Lung (tissue), 12 donors: ENCODE results near the gene SHANK2. TPM values are rescaled to one million over a fixed set of nuclear protein-coding genes. Genes with fewer than 3 reads are reported as not detected.
"Not testable (repeated sequence)": the region's sequence is repeated elsewhere in the genome, so short reads cannot be mapped to it uniquely, and the experiment has no call there.

ENCODE experiments used
- ATAC-seq: fragments of 200-7000 bp; cut with Tn5 transposase; one replicate; pipeline ENCODE4 v1.9.1; 2020; ENCODE audit warnings: moderate number of reproducible peaks; ENCODE audit not compliant: insufficient read depth, low FRiP score
- DNase-seq, 3 donors: peaks; one replicate each; pipeline ENCODE4 v3.0.0-alpha.2; 2013 to 2017
- H3K27ac ChIP-seq, 2 donors: one replicate each; pipeline ENCODE4 v1.5.1; 2013; ENCODE audit warnings: mild to moderate bottlenecking in 2 of 2, moderate library complexity in 2 of 2, control low read depth in 1 of 2, inconsistent platforms in 1 of 2, low read depth in 1 of 2, low read length in 1 of 2
- H3K27me3 ChIP-seq, 3 donors: one replicate each; pipeline ENCODE4 v1.5.1; 2013; ENCODE audit warnings: low read length in 2 of 3; ENCODE audit not compliant: control insufficient read depth in 3 of 3, insufficient read depth in 3 of 3
- H3K36me3 ChIP-seq, 4 donors: one replicate each; pipeline ENCODE4 v1.5.1; 2013; ENCODE audit warnings: low read length in 4 of 4, mild to moderate bottlenecking in 1 of 4, moderate library complexity in 1 of 4; ENCODE audit not compliant: control insufficient read depth in 4 of 4, insufficient read depth in 4 of 4
- H3K4me1 ChIP-seq, 5 donors: one replicate each; pipeline ENCODE4 v1.5.1; 2013; ENCODE audit warnings: low read length in 5 of 5, mild to moderate bottlenecking in 2 of 5, moderate library complexity in 1 of 5; ENCODE audit not compliant: control insufficient read depth in 5 of 5, insufficient read depth in 5 of 5
- H3K4me3 ChIP-seq: one replicate; pipeline ENCODE4 v1.5.1; 2013; ENCODE audit warnings: mild to moderate bottlenecking, control low read depth, moderate library complexity
- H3K9ac ChIP-seq, 2 donors: one replicate each; pipeline ENCODE4 v1.5.1; 2013; ENCODE audit warnings: low read length in 2 of 2, control low read depth in 1 of 2; ENCODE audit not compliant: insufficient read depth in 1 of 2
- H3K9me3 ChIP-seq, 4 donors: one replicate each; pipeline ENCODE4 v1.5.1; 2013; ENCODE audit warnings: low read length in 3 of 4, mild to moderate bottlenecking in 1 of 4, moderate library complexity in 1 of 4; ENCODE audit not compliant: control insufficient read depth in 4 of 4, insufficient read depth in 3 of 4
- CTCF ChIP-seq: IDR thresholded peaks from 2 replicates; pipeline ENCODE4 v1.5.1; 2012; ENCODE audit warnings: mild to moderate bottlenecking; ENCODE audit errors: control extremely low read depth, extremely low read depth
- WGBS, 2 donors: extraction: QIAGEN DNeasy Blood & Tissue Kit; methylation state at CpG; one replicate each; pipeline ENCODE4 v1.1.7; 2013; 5-methylcytosine and 5-hydroxymethylcytosine counted together
- polyA plus RNA-seq, 2 donors: library from polyadenylated mRNA; stranded (reverse); fragments of 200-250 nt; gene quantifications; one replicate each; pipeline ENCODE4 v1.2.1, GENCODE V29; 2013
- total RNA-seq, 2 donors: library from RNA; depleted of rRNA in 1 of 2; stranded (reverse); fragments of >200 nt in 1 of 2; gene quantifications; one replicate each; pipeline ENCODE4 v1.2.1, GENCODE V29; 2014 to 2021
- donor health status: control.
- donor health status: control.
- donor health status: Bipolar disorder and iron deficiency.
- donor health status: healthy.
- donor health status: DM: yes; HTN: yes; CAD: no.

Gene SHANK2
- total and polyA plus RNA-seq, 4 donors = 3.0 to 55.4 (median 25.9) TPM

GRCh38 chr11:71236836-71237475, 15.4 kb downstream of the SHANK2 start:
- 89 to 90% methylated on average over 12 of the region's 12 CpGs for WGBS, 2 donors
- no peak for ATAC-seq
- Histone ChIP-seq H3K27me3 (no peaks in the 10 kb centered on the region), H3K27ac (no peak overlapping the region), H3K9ac (no peak overlapping the region), H3K36me3 (no peaks in the 10 kb centered on the region), H3K4me3 (no peak overlapping the region), H3K4me1 (peaks cover 0 to 14% (median 4%) of the 10 kb centered on the region in 5 donors), H3K9me3 (no peaks in the 10 kb centered on the region)
- TF ChIP-seq CTCF = no peak
- no peak for DNase-seq

- Histone ChIP-seq H3K4me1 (peaks cover 0 to 3% (median 0%) of the 10 kb centered on the region in 5 donors), H3K4me3 (no peak overlapping the region), H3K9ac (no peak overlapping the region), H3K27me3 (no peaks in the 10 kb centered on the region), H3K27ac (no peak overlapping the region), H3K36me3 (no peaks in the 10 kb centered on the region), H3K9me3 (no peaks in the 10 kb centered on the region)
- ATAC-seq (no peak), DNase-seq (no peak)
- WGBS, 2 donors = 83 to 86% methylated on average over 8 of the region's 8 CpGs
- no peak for TF ChIP-seq CTCF
Measured at GRCh38 chr11:71235719-71236118, 16.7 kb downstream of the SHANK2 start.

GRCh38 chr11:71233896-71234852, 18.2 kb downstream of the SHANK2 start:
- not testable (repeated sequence) for H3K36me3 ChIP-seq, H3K9me3 ChIP-seq, H3K27ac ChIP-seq, H3K27me3 ChIP-seq, DNase-seq, H3K4me3 ChIP-seq, ATAC-seq, H3K9ac ChIP-seq, H3K4me1 ChIP-seq
- 90 to 91% methylated on average over 22 of the region's 22 CpGs for WGBS, 2 donors

DNA sequence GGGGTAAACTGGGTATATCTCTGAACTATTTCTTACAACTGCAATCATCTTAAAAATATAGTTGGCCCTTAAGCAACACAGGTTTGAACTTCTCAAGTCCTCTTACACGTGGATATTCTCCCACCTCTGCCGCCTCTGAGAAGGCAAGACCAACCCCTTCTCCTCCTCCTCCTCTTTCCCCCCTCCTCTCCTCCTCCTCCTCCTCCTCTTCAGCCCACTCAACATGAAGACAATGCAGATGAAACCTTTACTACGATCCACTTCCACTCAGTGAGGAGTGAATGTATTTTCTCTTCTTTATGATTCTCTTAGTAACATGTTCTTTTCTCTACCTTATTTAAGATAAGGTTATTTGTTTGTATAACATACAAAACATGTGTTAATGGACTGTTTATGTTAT, 20.0 kb downstream of the SHANK2 start:
- no peak for ATAC-seq
- Histone ChIP-seq H3K4me3 (no peak overlapping the region), H3K9ac (no peak overlapping the region), H3K27ac (no peak overlapping the region), H3K27me3 (no peaks in the 10 kb centered on the region), H3K4me1 (no peaks in the 10 kb centered on the region), H3K9me3 (no peaks in the 10 kb centered on the region), H3K36me3 (no peaks in the 10 kb centered on the region)
- TF ChIP-seq CTCF = no peak
- no peak for DNase-seq
- 55 to 70% methylated on average over 3 of the region's 3 CpGs for WGBS, 2 donors
